HepG2 (cell line): ENCODE results near the gene HIPK2. TPM values are rescaled to one million over a fixed set of nuclear protein-coding genes. Genes with fewer than 3 reads are reported as not detected.

Experiments used
- ATAC-seq: fragments of 200-7000 bp; cut with Tn5 transposase; 3 replicates; pipeline ENCODE4 v1.9.1; 2020; ENCODE audit warnings: mild to moderate bottlenecking, moderate library complexity
- BruUV-seq: library from RNA; stranded (reverse); fragments of 400-500 nt; replicated peaks from 2 replicates; lab custom pipeline; 2021; lab: Mats Ljungman, UMichigan
- CTCF ChIA-PET: fragments of 300-600 bp; formaldehyde crosslinking; extraction: SDS; loops from one replicate; lab custom pipeline; 2021; ENCODE audit warnings: low total read pairs, inconsistent platforms, low intra/inter-chr PET ratio; lab: Yijun Ruan, JAX
- POLR2A ChIA-PET: fragments of 350-600 bp; sonication (Branson Sonifier 250); formaldehyde crosslinking; loops from one replicate; lab custom pipeline; 2020; ENCODE audit warnings: antibody characterized with exemption, inconsistent platforms; lab: Yijun Ruan, JAX
- DNase-seq: peaks from one replicate; pipeline ENCODE4 v3.0.0-alpha.2; 2015; ENCODE audit warnings: low spot score
- FAIRE-seq: peaks from 3 replicates; lab custom pipeline; 2011; peaks lifted over from hg19 to GRCh38; lab: Jason Lieb, UNC
- H2AFZ ChIP-seq: one replicate; pipeline ENCODE4 v1.6.1; 2011; ENCODE audit warnings: low read length, inconsistent platforms
- H3K27ac ChIP-seq: fragments of 300-600 bp; 3 replicates; pipeline ENCODE4 v1.8.0; 2011; ENCODE audit warnings: mixed run types, mild to moderate bottlenecking, mixed read lengths, low read length, inconsistent platforms; ENCODE audit not compliant: insufficient read depth; ENCODE audit errors: extremely low read length
- H3K27me3 ChIP-seq, 2 experiments: fragments of 200-600 bp in 1 of 2; 2 replicates in 1 of 2; 3 replicates in 1 of 2; pipeline versions ENCODE4 v1.6.0 to v1.8.0; 2011; ENCODE audit warnings: low read length in 2 of 2, mild to moderate bottlenecking in 2 of 2, moderate library complexity in 2 of 2, inconsistent platforms in 1 of 2; ENCODE audit not compliant: insufficient read depth in 2 of 2, control insufficient read depth in 1 of 2
- H3K36me3 ChIP-seq, 2 experiments: fragments of 200-600 bp in 1 of 2; replicated peaks in 1 of 2; 2 replicates in 1 of 2; 3 replicates in 1 of 2; pipeline versions ENCODE4 v1.5.1 to v1.8.0; 2011; ENCODE audit warnings: low read length in 2 of 2, inconsistent platforms in 1 of 2; ENCODE audit not compliant: insufficient read depth in 2 of 2, control insufficient read depth in 1 of 2
- H3K4me1 ChIP-seq: 2 replicates; pipeline ENCODE4 v1.5.1; 2012; ENCODE audit warnings: low read length, inconsistent platforms; ENCODE audit not compliant: insufficient read depth
- H3K4me2 ChIP-seq: 2 replicates; pipeline ENCODE4 v1.6.0; 2011; ENCODE audit warnings: low read depth, low read length, inconsistent platforms
- H3K4me3 ChIP-seq, 3 experiments: fragments of 200-600 bp in 1 of 3; sonication (generic), shearing (Covaris generic) in 1 of 3; replicated peaks in 1 of 3; 2 replicates each; pipeline ENCODE4 v1.5.1; 2011 to 2016; ENCODE audit warnings: low read length in 3 of 3, inconsistent platforms in 2 of 3, low read depth in 2 of 3, mild to moderate bottlenecking in 2 of 3, control low read depth in 1 of 3, mixed read lengths in 1 of 3; ENCODE audit not compliant: insufficient read depth in 1 of 3
- H3K79me2 ChIP-seq: one replicate; pipeline ENCODE4 v1.6.1; 2011; ENCODE audit warnings: low read length, inconsistent platforms; ENCODE audit not compliant: insufficient read depth
- H3K9ac ChIP-seq: 2 replicates; pipeline ENCODE4 v1.6.0; 2011; ENCODE audit warnings: mild to moderate bottlenecking, low read depth, low read length, inconsistent platforms; ENCODE audit not compliant: insufficient read depth
- H3K9me3 ChIP-seq: 2 replicates; pipeline ENCODE4 v1.5.1; 2012; ENCODE audit warnings: mild to moderate bottlenecking, low read length
- H4K20me1 ChIP-seq: 2 replicates; pipeline ENCODE4 v1.6.0; 2011; ENCODE audit warnings: inconsistent platforms, mild to moderate bottlenecking, low read length, moderate library complexity; ENCODE audit not compliant: insufficient read depth
- DNMT1 ChIP-seq: sonication (generic); formaldehyde crosslinking; IDR thresholded peaks from 2 replicates; pipeline ENCODE4 v1.5.1; 2020; ENCODE audit warnings: mild to moderate bottlenecking, missing genetic modification reagents
- HMGA1 ChIP-seq: sonication (generic); formaldehyde crosslinking; conservative IDR thresholded peaks from 2 replicates; pipeline ENCODE4 v1.4.0; 2020; ENCODE audit warnings: missing genetic modification reagents
- HNF4A ChIP-seq: sonication (generic); formaldehyde crosslinking; IDR thresholded peaks from 2 replicates; pipeline ENCODE4 v1.4.0; 2020; ENCODE audit warnings: missing genetic modification reagents
- HNF4G ChIP-seq, 2 experiments: sonication (generic) in 1 of 2; formaldehyde crosslinking in 1 of 2; IDR thresholded peaks; 2 replicates each; pipeline versions ENCODE4 v1.4.0 to v1.6.1; 2011 to 2020; ENCODE audit warnings: borderline replicate concordance in 2 of 2, low read depth in 2 of 2, mild to moderate bottlenecking in 2 of 2, low read length in 1 of 2, missing genetic modification reagents in 1 of 2, moderate library complexity in 1 of 2
- KMT2A ChIP-seq: sonication (generic); formaldehyde crosslinking; IDR thresholded peaks from 2 replicates; pipeline ENCODE4 v1.4.0; 2020; ENCODE audit warnings: missing genetic modification reagents
- MED1 ChIP-seq: sonication (generic); formaldehyde crosslinking; IDR thresholded peaks from 2 replicates; pipeline ENCODE4 v1.4.0; 2020; ENCODE audit warnings: missing genetic modification reagents
- SALL1 ChIP-seq: sonication (generic); formaldehyde crosslinking; IDR thresholded peaks from 2 replicates; pipeline ENCODE4 v1.8.0; 2022; ENCODE audit warnings: mild to moderate bottlenecking, missing genetic modification reagents
- SMYD3 ChIP-seq: sonication (generic); formaldehyde crosslinking; IDR thresholded peaks from 2 replicates; pipeline ENCODE4 v1.8.1; 2023; ENCODE audit warnings: mild to moderate bottlenecking, missing genetic modification reagents
- SUZ12 ChIP-seq: fragments of 150-350 bp; IDR thresholded peaks from 2 replicates; pipeline ENCODE4 v1.6.1; 2014; ENCODE audit warnings: low read depth, low read length
- TSC22D2 ChIP-seq: sonication (generic); formaldehyde crosslinking; IDR thresholded peaks from 2 replicates; pipeline ENCODE4 v1.5.1; 2020; ENCODE audit warnings: missing genetic modification reagents, mild to moderate bottlenecking, borderline replicate concordance
- ZNF12 ChIP-seq: sonication (generic); formaldehyde crosslinking; IDR thresholded peaks from 2 replicates; pipeline ENCODE4 v1.5.0; 2020; ENCODE audit warnings: missing genetic modification reagents
- ZNF317 ChIP-seq: sonication (generic); formaldehyde crosslinking; IDR thresholded peaks from 2 replicates; pipeline ENCODE4 v1.5.0; 2020; ENCODE audit warnings: mild to moderate bottlenecking, missing genetic modification reagents
- ZNF614 ChIP-seq: IDR thresholded peaks from 2 replicates; pipeline ENCODE4 v1.6.1; 2018; ENCODE audit warnings: missing biosample characterization, missing genetic modification reagents, inconsistent platforms, borderline replicate concordance
- ZNF652 ChIP-seq: IDR thresholded peaks from 2 replicates; pipeline ENCODE4 v1.6.1; 2016; ENCODE audit warnings: low read depth, borderline replicate concordance
- ZNF7 ChIP-seq: IDR thresholded peaks from 2 replicates; pipeline ENCODE4 v1.6.1; 2016; ENCODE audit warnings: missing biosample characterization, missing genetic modification reagents
- ZNF781 ChIP-seq: sonication (generic); formaldehyde crosslinking; IDR thresholded peaks from 2 replicates; pipeline ENCODE4 v1.5.1; 2020; ENCODE audit warnings: borderline replicate concordance, mild to moderate bottlenecking, missing genetic modification reagents; ENCODE audit errors: not compliant biosample characterization
- WGBS: methylation state at CpG from one replicate; pipeline ENCODE4 v1.1.6; 2017; ENCODE audit warnings: low lambda C conversion rate; 5-methylcytosine and 5-hydroxymethylcytosine counted together
- in situ Hi-C: cut with HindIII; loops from 2 replicates; pipeline ENCODE4 v1.10.0; 2017; ENCODE audit warnings: low pct_unique_long_range_greater_than_20kb; ENCODE audit not compliant: extremely low pct_ligation_motif_present
- intact Hi-C: fragments of 100-400 bp; cut with micrococcal nuclease; formaldehyde crosslinking; loops from one replicate; pipeline ENCODE4 v1.10.0; 2022; ENCODE audit not compliant: unreplicated experiment
- polyA plus RNA-seq, 8 experiments: library from polyadenylated mRNA; depleted of rRNA in 3 of 8; stranded (reverse) in 7 of 8; unstranded in 1 of 8; fragments of >200 nt; fragmentation: Illumina TruSeq in 4 of 8; extraction: Trizol in 4 of 8; gene quantifications; 2 replicates each; pipeline versions ENCODE4 v1.2.1 to v1.2.3, GENCODE V29; 2011 to 2016; ENCODE audit warnings: low read depth in 4 of 8, missing spikeins in 1 of 8, mixed read lengths in 1 of 8; ENCODE audit not compliant: insufficient read depth in 1 of 8
- total RNA-seq, 5 experiments: library from RNA; depleted of rRNA; stranded (reverse); fragments of >200 nt; fragmentation: Illumina TruSeq; extraction: Trizol; gene quantifications; 2 replicates each; pipeline ENCODE4 v1.2.3, GENCODE V29; 2016; ENCODE audit warnings: low read depth in 1 of 5
- TF ChIP-seq, protein P1 (sequence below): sonication (generic); formaldehyde crosslinking; IDR thresholded peaks from 2 replicates; pipeline ENCODE4 v1.4.0; 2020; ENCODE audit warnings: missing genetic modification reagents
- TF ChIP-seq, protein P2 (sequence below): sonication (generic); formaldehyde crosslinking; IDR thresholded peaks from 2 replicates; pipeline ENCODE4 v1.5.0; 2020; ENCODE audit warnings: mild to moderate bottlenecking, missing genetic modification reagents, moderate library complexity

HIPK2 gene
- total and polyA plus RNA-seq, 2 of the 13 experiments (the other 11 are each of a cell fraction or from before 2014, with no cell fraction given) = 14.4 to 20.2 TPM

DNA sequence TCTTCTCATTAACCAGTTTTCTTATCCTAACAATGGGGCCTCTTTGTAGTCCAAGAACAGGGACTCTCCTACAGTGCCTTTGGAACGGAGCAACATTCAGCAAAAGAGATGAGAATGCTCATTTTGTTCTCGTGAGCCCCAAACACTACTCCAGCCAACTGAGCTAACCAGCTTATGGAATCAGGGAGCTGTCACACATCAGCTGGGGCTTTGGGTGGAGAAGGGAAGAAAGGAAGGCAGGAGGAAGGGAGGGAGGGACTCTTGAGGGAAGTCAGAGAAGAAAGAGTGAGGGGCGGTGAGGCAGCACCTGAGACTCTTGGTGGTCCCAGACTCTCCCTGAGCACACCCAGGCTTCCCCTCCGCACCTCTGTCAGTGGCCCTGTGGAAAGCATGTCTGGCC, 131.2 kb downstream of the HIPK2 start (continued):
- TF ChIP-seq DNMT1 (CRISPR knock-in tag) (no peak), ZNF12 (CRISPR knock-in tag) (no peak)
- TF ChIP-seq, all 625 proteins: peak for 2

DNA sequence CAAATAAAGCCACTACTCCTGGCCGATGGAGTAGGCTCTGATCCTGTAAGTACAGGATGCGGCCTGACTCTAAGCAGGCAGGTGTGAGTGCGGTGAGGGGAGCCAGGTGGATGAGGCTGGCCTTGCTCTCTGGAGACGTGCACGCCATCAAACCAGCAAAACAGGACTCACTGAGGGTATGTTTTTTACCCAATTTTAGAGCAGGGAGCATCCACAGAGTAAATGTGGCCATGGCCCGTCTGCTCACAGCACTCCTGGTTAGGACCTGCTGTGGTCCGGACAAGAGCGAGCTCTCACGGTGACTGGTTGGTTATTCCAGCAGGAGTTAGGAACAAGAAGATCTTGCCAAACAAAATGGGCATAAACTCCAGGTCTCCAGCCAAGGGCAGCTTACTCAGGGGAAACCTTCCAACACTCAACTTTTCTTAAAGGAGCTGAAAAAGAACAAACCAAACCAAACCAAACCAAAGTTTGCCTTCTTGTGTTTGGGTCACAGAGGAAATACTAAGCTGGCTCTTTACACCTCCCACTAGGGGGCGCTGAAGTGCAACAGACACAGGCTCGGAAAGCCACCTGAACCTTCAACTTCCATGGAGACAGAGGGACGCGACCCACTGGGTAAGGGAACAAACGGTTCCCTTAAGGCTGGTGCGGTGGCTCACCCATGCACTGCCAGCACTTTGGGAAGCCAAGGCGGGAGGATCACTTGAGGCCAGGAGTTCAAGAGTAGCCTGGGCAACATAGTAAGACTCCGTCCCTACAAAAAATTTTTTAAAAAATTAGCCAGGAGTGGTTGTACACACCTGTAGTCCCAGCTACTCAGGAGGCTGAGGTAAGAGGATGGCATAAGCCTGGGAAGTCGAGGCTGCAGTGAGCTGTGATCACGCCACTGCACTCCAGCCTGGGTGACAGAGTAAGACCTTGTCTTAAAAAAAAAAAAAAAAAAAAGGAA, 131.9 kb downstream of the HIPK2 start:
- ChIA-PET CTCF (interaction anchor here (1.2 to 3.3 kb wide), 4 partner anchors 129 to 356 kb away, joined by 3 to 44 read pairs (median 5); no protein-coding TSS in a partner anchor), POLR2A (interaction anchor here (0.7 kb wide), 1 partner anchor 31 kb away, joined by 3 read pairs; no protein-coding TSS in a partner anchor)
- no peak overlapping the region for H3K27ac ChIP-seq
- H3K9me3 ChIP-seq = no peaks in the 10 kb centered on the region
- peaks cover 12 to 50% of the 10 kb centered on the region in 2 experiments for H3K36me3 ChIP-seq
- 48% methylated on average over 14 of the region's 19 CpGs for WGBS
- DNase-seq = peak; percentile 84
- no TSS peak for BruUV-seq
- in situ Hi-C loops = loop anchor here (10.0 kb wide), 1 partner anchor 129 kb away; the partner anchor contains the start of gene HIPK2
- peak; percentile 83 for ATAC-seq
- no peaks in the 10 kb centered on the region for H4K20me1 ChIP-seq
- H3K4me2 ChIP-seq = no peak overlapping the region
- intact Hi-C loops = loop anchor here (1.0 to 5.0 kb wide), 3 partner anchors 130 to 356 kb away; partner anchors contain the start of gene TBXAS1
- no peak overlapping the region for H3K4me3 ChIP-seq
- no peak overlapping the region for H3K9ac ChIP-seq
- peaks cover 65% of the 10 kb centered on the region for H3K4me1 ChIP-seq
- peaks cover 17% of the 10 kb centered on the region for H3K79me2 ChIP-seq
- no peaks in the 10 kb centered on the region for H3K27me3 ChIP-seq
- FAIRE-seq = peak; percentile 92
- no peak overlapping the region for H2AFZ ChIP-seq
- 0 out of 2 replicates have a peak, but pooled peaks have one; percentile 24 for TF ChIP-seq ZNF652 (CRISPR knock-in tag)
- no peak for TF ChIP-seq SMYD3 (CRISPR knock-in tag)
- TF ChIP-seq, protein P1, sequence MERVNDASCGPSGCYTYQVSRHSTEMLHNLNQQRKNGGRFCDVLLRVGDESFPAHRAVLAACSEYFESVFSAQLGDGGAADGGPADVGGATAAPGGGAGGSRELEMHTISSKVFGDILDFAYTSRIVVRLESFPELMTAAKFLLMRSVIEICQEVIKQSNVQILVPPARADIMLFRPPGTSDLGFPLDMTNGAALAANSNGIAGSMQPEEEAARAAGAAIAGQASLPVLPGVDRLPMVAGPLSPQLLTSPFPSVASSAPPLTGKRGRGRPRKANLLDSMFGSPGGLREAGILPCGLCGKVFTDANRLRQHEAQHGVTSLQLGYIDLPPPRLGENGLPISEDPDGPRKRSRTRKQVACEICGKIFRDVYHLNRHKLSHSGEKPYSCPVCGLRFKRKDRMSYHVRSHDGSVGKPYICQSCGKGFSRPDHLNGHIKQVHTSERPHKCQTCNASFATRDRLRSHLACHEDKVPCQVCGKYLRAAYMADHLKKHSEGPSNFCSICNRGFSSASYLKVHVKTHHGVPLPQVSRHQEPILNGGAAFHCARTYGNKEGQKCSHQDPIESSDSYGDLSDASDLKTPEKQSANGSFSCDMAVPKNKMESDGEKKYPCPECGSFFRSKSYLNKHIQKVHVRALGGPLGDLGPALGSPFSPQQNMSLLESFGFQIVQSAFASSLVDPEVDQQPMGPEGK (CRISPR knock-in tag) = 0 out of 2 replicates have a peak, but pooled peaks have one; percentile 20
- TF ChIP-seq KMT2A (CRISPR knock-in tag) = peak; percentile 32; the same call in 1 of the 2 replicates
- no peak for TF ChIP-seq ZNF7 (CRISPR knock-in tag)
- 0 out of 2 replicates have a peak, but pooled peaks have one; percentile 46 for TF ChIP-seq ZNF614 (CRISPR knock-in tag)
- TF ChIP-seq HMGA1 (CRISPR knock-in tag) = no peak
- no peak for TF ChIP-seq HNF4G (IDR thresholded peaks at IDR 0.05; ENCODE audit: borderline replicate concordance, low read depth, low read length)
- no peak for TF ChIP-seq HNF4G (CRISPR knock-in tag; IDR thresholded peaks at IDR 0.05; ENCODE audit: borderline replicate concordance, low read depth)
- no peak for TF ChIP-seq SUZ12
- peak; percentile 46; the same call in 1 of the 2 replicates for TF ChIP-seq HNF4A
- TF ChIP-seq TSC22D2 (CRISPR knock-in tag) = peak; percentile 29; the same call in 1 of the 2 replicates
- peak; percentile 72 for TF ChIP-seq SALL1 (CRISPR knock-in tag)
- TF ChIP-seq MED1 = 0 out of 2 replicates have a peak, but pooled peaks have one; percentile 31
- TF ChIP-seq, protein P2, sequence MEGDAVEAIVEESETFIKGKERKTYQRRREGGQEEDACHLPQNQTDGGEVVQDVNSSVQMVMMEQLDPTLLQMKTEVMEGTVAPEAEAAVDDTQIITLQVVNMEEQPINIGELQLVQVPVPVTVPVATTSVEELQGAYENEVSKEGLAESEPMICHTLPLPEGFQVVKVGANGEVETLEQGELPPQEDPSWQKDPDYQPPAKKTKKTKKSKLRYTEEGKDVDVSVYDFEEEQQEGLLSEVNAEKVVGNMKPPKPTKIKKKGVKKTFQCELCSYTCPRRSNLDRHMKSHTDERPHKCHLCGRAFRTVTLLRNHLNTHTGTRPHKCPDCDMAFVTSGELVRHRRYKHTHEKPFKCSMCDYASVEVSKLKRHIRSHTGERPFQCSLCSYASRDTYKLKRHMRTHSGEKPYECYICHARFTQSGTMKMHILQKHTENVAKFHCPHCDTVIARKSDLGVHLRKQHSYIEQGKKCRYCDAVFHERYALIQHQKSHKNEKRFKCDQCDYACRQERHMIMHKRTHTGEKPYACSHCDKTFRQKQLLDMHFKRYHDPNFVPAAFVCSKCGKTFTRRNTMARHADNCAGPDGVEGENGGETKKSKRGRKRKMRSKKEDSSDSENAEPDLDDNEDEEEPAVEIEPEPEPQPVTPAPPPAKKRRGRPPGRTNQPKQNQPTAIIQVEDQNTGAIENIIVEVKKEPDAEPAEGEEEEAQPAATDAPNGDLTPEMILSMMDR (CRISPR knock-in tag) = peak; percentile 95
- TF ChIP-seq ZNF781 (CRISPR knock-in tag) = peak; percentile 21
- no peak for TF ChIP-seq ZNF317 (CRISPR knock-in tag)
